Measurements from ENCODE around the gene MED28. TPM values are rescaled to one million over a fixed set of nuclear protein-coding genes. Genes with fewer than 3 reads are reported as not detected.
A peak's percentile ranks its signal among the peaks of the same experiment; 100 is the strongest.

The MED28 gene
- total RNA-seq, 1 experiment from 2014 or later = 106 TPM

- TF ChIP-seq, protein P1, sequence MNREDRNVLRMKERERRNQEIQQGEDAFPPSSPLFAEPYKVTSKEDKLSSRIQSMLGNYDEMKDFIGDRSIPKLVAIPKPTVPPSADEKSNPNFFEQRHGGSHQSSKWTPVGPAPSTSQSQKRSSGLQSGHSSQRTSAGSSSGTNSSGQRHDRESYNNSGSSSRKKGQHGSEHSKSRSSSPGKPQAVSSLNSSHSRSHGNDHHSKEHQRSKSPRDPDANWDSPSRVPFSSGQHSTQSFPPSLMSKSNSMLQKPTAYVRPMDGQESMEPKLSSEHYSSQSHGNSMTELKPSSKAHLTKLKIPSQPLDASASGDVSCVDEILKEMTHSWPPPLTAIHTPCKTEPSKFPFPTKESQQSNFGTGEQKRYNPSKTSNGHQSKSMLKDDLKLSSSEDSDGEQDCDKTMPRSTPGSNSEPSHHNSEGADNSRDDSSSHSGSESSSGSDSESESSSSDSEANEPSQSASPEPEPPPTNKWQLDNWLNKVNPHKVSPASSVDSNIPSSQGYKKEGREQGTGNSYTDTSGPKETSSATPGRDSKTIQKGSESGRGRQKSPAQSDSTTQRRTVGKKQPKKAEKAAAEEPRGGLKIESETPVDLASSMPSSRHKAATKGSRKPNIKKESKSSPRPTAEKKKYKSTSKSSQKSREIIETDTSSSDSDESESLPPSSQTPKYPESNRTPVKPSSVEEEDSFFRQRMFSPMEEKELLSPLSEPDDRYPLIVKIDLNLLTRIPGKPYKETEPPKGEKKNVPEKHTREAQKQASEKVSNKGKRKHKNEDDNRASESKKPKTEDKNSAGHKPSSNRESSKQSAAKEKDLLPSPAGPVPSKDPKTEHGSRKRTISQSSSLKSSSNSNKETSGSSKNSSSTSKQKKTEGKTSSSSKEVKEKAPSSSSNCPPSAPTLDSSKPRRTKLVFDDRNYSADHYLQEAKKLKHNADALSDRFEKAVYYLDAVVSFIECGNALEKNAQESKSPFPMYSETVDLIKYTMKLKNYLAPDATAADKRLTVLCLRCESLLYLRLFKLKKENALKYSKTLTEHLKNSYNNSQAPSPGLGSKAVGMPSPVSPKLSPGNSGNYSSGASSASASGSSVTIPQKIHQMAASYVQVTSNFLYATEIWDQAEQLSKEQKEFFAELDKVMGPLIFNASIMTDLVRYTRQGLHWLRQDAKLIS (CRISPR knock-in tag; IDR thresholded peaks at IDR 0.05; ENCODE audit: borderline replicate concordance) = no peak
- TF ChIP-seq TP53 (CRISPR knock-in tag; IDR thresholded peaks at IDR 0.05) = no peak
- no peak for TF ChIP-seq FOXJ3 (CRISPR knock-in tag; IDR thresholded peaks at IDR 0.05; ENCODE audit: borderline replicate concordance)
- TF ChIP-seq E2F1 (CRISPR knock-in tag; IDR thresholded peaks at IDR 0.05) = no peak
Observed at GRCh38 chr4:17613761-17614415, 553 bp upstream of the MED28 start (continued).

DNA sequence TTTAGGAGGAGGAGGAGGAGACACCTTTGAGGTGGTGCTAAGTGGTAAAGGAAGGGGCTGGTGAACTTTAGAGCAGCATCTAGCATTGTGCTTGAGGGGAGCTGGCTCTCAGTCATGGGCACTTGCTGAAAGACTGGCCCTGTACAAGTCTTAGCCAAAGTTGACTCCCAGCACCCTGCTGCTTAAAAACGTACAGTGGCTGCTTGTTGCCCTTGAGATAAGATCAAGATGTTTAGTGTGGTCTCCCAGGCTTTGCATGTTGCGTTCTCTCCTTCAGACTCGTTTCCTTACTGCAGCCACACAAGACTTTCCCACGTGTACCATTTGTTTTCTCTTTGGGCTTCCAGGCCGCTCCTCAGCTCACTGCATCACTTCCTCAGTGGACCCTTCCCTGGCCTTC lies 1.8 kb downstream of the MED28 start:
- ChIA-PET CTCF (no interaction called here), POLR2A (no interaction called here)
- H3K4me3 Mint-ChIP-seq = peak overlapping the region; percentile 58
- DNase-seq (ENCODE audit: low spot score) (no peak), ATAC-seq (no peak)
- H3K4me1 Mint-ChIP-seq = peaks cover 20% of the 10 kb centered on the region
- H3K27me3 Mint-ChIP-seq (ENCODE audit: low read depth) = no peaks in the 10 kb centered on the region
- H3K36me3 Mint-ChIP-seq = peaks cover 31% of the 10 kb centered on the region
- H3K9me3 Mint-ChIP-seq = no peaks in the 10 kb centered on the region
- TF ChIP-seq OVOL2 (CRISPR knock-in tag; IDR thresholded peaks at IDR 0.05; ENCODE audit: borderline replicate concordance) = no peak
- TF ChIP-seq, protein P2, sequence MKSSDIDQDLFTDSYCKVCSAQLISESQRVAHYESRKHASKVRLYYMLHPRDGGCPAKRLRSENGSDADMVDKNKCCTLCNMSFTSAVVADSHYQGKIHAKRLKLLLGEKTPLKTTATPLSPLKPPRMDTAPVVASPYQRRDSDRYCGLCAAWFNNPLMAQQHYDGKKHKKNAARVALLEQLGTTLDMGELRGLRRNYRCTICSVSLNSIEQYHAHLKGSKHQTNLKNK (CRISPR knock-in tag; IDR thresholded peaks at IDR 0.05) = no peak
- TF ChIP-seq ETV6 (CRISPR knock-in tag; IDR thresholded peaks at IDR 0.05) = no peak
- no peak for TF ChIP-seq E2F4 (CRISPR knock-in tag; IDR thresholded peaks at IDR 0.05; ENCODE audit: borderline replicate concordance, low read depth)
- no peak for TF ChIP-seq ZBTB21 (CRISPR knock-in tag; IDR thresholded peaks at IDR 0.05; ENCODE audit: borderline replicate concordance)
- TF ChIP-seq HMGA2 (CRISPR knock-in tag; IDR thresholded peaks at IDR 0.05) = no peak
- TF ChIP-seq CREM (CRISPR knock-in tag; IDR thresholded peaks at IDR 0.05) = no peak
- no peak for TF ChIP-seq SMAD4 (CRISPR knock-in tag; IDR thresholded peaks at IDR 0.05)
- TF ChIP-seq ZSCAN18 (CRISPR knock-in tag; IDR thresholded peaks at IDR 0.05) = no peak
- TF ChIP-seq FOXK1 (CRISPR knock-in tag; IDR thresholded peaks at IDR 0.05) = no peak
- TF ChIP-seq RELA (CRISPR knock-in tag; IDR thresholded peaks at IDR 0.05; ENCODE audit: borderline replicate concordance) = no peak
- no peak for TF ChIP-seq ZNF263 (CRISPR knock-in tag; IDR thresholded peaks at IDR 0.05; ENCODE audit: low read depth)
- no peak for TF ChIP-seq E2F5 (CRISPR knock-in tag; IDR thresholded peaks at IDR 0.05)
- TF ChIP-seq, protein P3, sequence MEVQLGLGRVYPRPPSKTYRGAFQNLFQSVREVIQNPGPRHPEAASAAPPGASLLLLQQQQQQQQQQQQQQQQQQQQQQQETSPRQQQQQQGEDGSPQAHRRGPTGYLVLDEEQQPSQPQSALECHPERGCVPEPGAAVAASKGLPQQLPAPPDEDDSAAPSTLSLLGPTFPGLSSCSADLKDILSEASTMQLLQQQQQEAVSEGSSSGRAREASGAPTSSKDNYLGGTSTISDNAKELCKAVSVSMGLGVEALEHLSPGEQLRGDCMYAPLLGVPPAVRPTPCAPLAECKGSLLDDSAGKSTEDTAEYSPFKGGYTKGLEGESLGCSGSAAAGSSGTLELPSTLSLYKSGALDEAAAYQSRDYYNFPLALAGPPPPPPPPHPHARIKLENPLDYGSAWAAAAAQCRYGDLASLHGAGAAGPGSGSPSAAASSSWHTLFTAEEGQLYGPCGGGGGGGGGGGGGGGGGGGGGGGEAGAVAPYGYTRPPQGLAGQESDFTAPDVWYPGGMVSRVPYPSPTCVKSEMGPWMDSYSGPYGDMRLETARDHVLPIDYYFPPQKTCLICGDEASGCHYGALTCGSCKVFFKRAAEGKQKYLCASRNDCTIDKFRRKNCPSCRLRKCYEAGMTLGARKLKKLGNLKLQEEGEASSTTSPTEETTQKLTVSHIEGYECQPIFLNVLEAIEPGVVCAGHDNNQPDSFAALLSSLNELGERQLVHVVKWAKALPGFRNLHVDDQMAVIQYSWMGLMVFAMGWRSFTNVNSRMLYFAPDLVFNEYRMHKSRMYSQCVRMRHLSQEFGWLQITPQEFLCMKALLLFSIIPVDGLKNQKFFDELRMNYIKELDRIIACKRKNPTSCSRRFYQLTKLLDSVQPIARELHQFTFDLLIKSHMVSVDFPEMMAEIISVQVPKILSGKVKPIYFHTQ (CRISPR knock-in tag; IDR thresholded peaks at IDR 0.05) = no peak
- no peak for TF ChIP-seq NR1H2 (CRISPR knock-in tag; IDR thresholded peaks at IDR 0.05)
- no peak for TF ChIP-seq RORB (CRISPR knock-in tag; IDR thresholded peaks at IDR 0.05)
- TF ChIP-seq FOXP1 (CRISPR knock-in tag; IDR thresholded peaks at IDR 0.05; ENCODE audit: borderline replicate concordance) = no peak
- no peak for TF ChIP-seq ZNF317 (CRISPR knock-in tag; IDR thresholded peaks at IDR 0.05; ENCODE audit: borderline replicate concordance, low read depth)
- no peak overlapping the region; the same call in 1 of the 2 replicates for H3K27ac Mint-ChIP-seq
